Activated B cell treated with CpG ODN at 0.5 μM for 24 hours (primary cell): ENCODE results near the gene ZNF273. TPM values are rescaled to one million over a fixed set of nuclear protein-coding genes. Genes with fewer than 3 reads are reported as not detected.

Experiments used
- ATAC-seq: fragments of 200-7000 bp; cut with Tn5 transposase; one replicate; pipeline ENCODE4 v1.10.0; 2021; ENCODE audit warnings: low read depth, mild to moderate bottlenecking, moderate library complexity
- CTCF ChIA-PET: fragments of 350-600 bp; sonication (Branson Sonifier 250); formaldehyde crosslinking; loops from one replicate; lab custom pipeline; 2021; ENCODE audit warnings: antibody characterized with exemption; lab: Charles Lee
- POLR2A ChIA-PET: fragments of 350-600 bp; sonication (Branson Sonifier 250); formaldehyde crosslinking; loops from one replicate; lab custom pipeline; 2021; ENCODE audit warnings: antibody characterized with exemption; lab: Charles Lee
- DNase-seq: peaks from one replicate; pipeline ENCODE4 v3.0.0; 2022
- H3K27ac Mint-ChIP-seq: one replicate; pipeline ENCODE4 v1.8.0; 2020; ENCODE audit warnings: mixed read lengths
- H3K27me3 Mint-ChIP-seq: one replicate; pipeline ENCODE4 v1.8.0; 2021; ENCODE audit warnings: mixed read lengths
- H3K36me3 Mint-ChIP-seq: one replicate; pipeline ENCODE4 v1.8.0; 2021; ENCODE audit warnings: low read depth, mixed read lengths
- H3K4me1 Mint-ChIP-seq: one replicate; pipeline ENCODE4 v1.8.0; 2021; ENCODE audit warnings: mixed read lengths
- H3K4me3 Mint-ChIP-seq: one replicate; pipeline ENCODE4 v1.8.0; 2020; ENCODE audit warnings: mild to moderate bottlenecking, mixed read lengths
- H3K9me3 Mint-ChIP-seq: one replicate; pipeline ENCODE4 v1.8.0; 2020; ENCODE audit warnings: mixed read lengths
- CTCF ChIP-seq: fragments of 200-600 bp; IDR thresholded peaks from one replicate; pipeline ENCODE4 v1.8.0; 2022; ENCODE audit warnings: antibody characterized with exemption, mild to moderate bottlenecking
- intact Hi-C: fragments of 100-400 bp; cut with micrococcal nuclease; formaldehyde crosslinking; loops from one replicate; pipeline ENCODE4 v1.15.1; 2024
- total RNA-seq: library from RNA; stranded (reverse); gene quantifications from 2 replicates; pipeline ENCODE4 v1.2.3, GENCODE V29; 2022

ZNF273 gene
- total RNA-seq, 1 donor from 2014 or later, result 12.3 TPM

GRCh38 chr7:64965594-64965993, 62.5 kb downstream of the ZNF273 start:
- H3K4me1 Mint-ChIP-seq, result no peaks in the 10 kb centered on the region
- H3K9me3 Mint-ChIP-seq, result peaks cover 37% of the 10 kb centered on the region
- H3K4me3 Mint-ChIP-seq, result no peak overlapping the region
- intact Hi-C loops, result no loop called here
- ChIA-PET POLR2A (no interaction called here), CTCF (no interaction called here)
- no peak for TF ChIP-seq CTCF
- peaks cover 2% of the 10 kb centered on the region for H3K36me3 Mint-ChIP-seq
- H3K27ac Mint-ChIP-seq, result no peak overlapping the region
- H3K27me3 Mint-ChIP-seq, result no peaks in the 10 kb centered on the region
- ATAC-seq (no peak), DNase-seq (no peak)

GRCh38 chr7:64978497-64979203, 75.6 kb downstream of the ZNF273 start:
- Mint-ChIP-seq H3K36me3 (peaks cover 66% of the 10 kb centered on the region), H3K4me1 (no peaks in the 10 kb centered on the region), H3K9me3 (peaks cover 57% of the 10 kb centered on the region), H3K27me3 (no peaks in the 10 kb centered on the region), H3K4me3 (no peak overlapping the region), H3K27ac (no peak overlapping the region)
- ATAC-seq (no peak), DNase-seq (no peak)
- no peak for TF ChIP-seq CTCF
- ChIA-PET POLR2A (no interaction called here), CTCF (interaction anchor here (0.9 kb wide), 1 partner anchor 27 kb away, joined by 3 read pairs; no protein-coding TSS in a partner anchor)
- intact Hi-C loops, result no loop called here

Other genes starting within 250 kb of the ZNF273 start
- gene ZNF107, start 237.1 kb upstream of the ZNF273 start, total RNA-seq, result 40.3 and 50.5 TPM in 2 replicates
- gene ZNF138, start 108.8 kb upstream of the ZNF273 start, total RNA-seq, result 14.2 and 17.8 TPM in 2 replicates
- 10.1 and 12.8 TPM in 2 replicates for gene ZNF117, start 87.8 kb downstream of the ZNF273 start, total RNA-seq
- gene ERV3-1, start 103.4 kb downstream of the ZNF273 start, total RNA-seq, result 23.2 and 24.8 TPM in 2 replicates